Esophagus squamous epithelium (tissue), 5 donors: ENCODE measurements around the gene MAP1LC3B. TPM values are rescaled to one million over a fixed set of nuclear protein-coding genes. Genes with fewer than 3 reads are reported as not detected.

Experiments used
- DNase-seq: peaks from one replicate; lab custom pipeline; 2025; lab: John Stamatoyannopoulos, UW
- H3K27ac ChIP-seq, 4 donors: fragments of 200-600 bp; sonication (generic); one replicate each; pipeline ENCODE4 v1.5.1; 2016 to 2019; ENCODE audit warnings: mild to moderate bottlenecking in 1 of 4
- H3K27me3 ChIP-seq, 4 donors: fragments of 200-600 bp; sonication (generic); 1 replicate in 3 of 4; 2 replicates in 1 of 4; pipeline versions ENCODE4 v1.5.1 to v1.6.0; 2017 to 2021; ENCODE audit warnings: antibody characterized with exemption in 1 of 4
- H3K36me3 ChIP-seq, 3 donors: fragments of 200-600 bp; sonication (generic); one replicate each; pipeline ENCODE4 v1.5.1; 2016 to 2019
- H3K4me1 ChIP-seq, 3 donors: fragments of 200-600 bp; sonication (generic); one replicate each; pipeline ENCODE4 v1.5.1; 2017 to 2019
- H3K4me3 ChIP-seq, 4 donors: fragments of 200-600 bp; sonication (generic); 1 replicate in 3 of 4; 2 replicates in 1 of 4; pipeline ENCODE4 v1.5.1; 2016 to 2019; ENCODE audit warnings: mild to moderate bottlenecking in 2 of 4, moderate library complexity in 1 of 4
- H3K9me3 ChIP-seq, 3 donors: fragments of 200-600 bp; sonication (generic); one replicate each; pipeline ENCODE4 v1.5.1; 2016 to 2019
- CTCF ChIP-seq, 6 experiments: fragments of 450-650 bp in 4 of 6; fragments of 200-600 bp in 2 of 6; sonication (generic) in 2 of 6; IDR thresholded peaks; one replicate each; pipeline ENCODE4 v1.5.1; 2016 to 2019; ENCODE audit warnings: antibody characterized with exemption in 6 of 6, mild to moderate bottlenecking in 4 of 6, moderate library complexity in 4 of 6
- POLR2A ChIP-seq, 4 donors: fragments of 450-650 bp; IDR thresholded peaks; one replicate each; pipeline ENCODE4 v1.6.1; 2017; ENCODE audit warnings: antibody characterized with exemption in 4 of 4, mild to moderate bottlenecking in 4 of 4, moderate library complexity in 3 of 4
- WGBS, 2 donors: methylation state at CpG; one replicate each; pipeline ENCODE4 v1.1.5; 2018; 5-methylcytosine and 5-hydroxymethylcytosine counted together
- intact Hi-C: fragments of 100-400 bp; cut with DNase I; formaldehyde crosslinking; loops from one replicate; pipeline ENCODE4 v1.15.0; 2022
- total RNA-seq, 4 donors: library from RNA; depleted of rRNA; stranded (reverse); fragments of >200 nt; gene quantifications; one replicate each; pipeline ENCODE4 v1.1.0, GENCODE V29; 2016
- donor health status: DM: yes; HTN: yes; CAD: no.

Gene MAP1LC3B
- total RNA-seq, 4 donors from 2014 or later = 14.2 to 38.0 (median 24.4) TPM

GRCh38 chr16:87352818-87353217, 39.3 kb upstream of the MAP1LC3B start:
- WGBS, 2 donors = 89% methylated on average over 13 to 14 of the region's 15 CpGs
- DNase-seq = no peak
- Histone ChIP-seq H3K9me3 (no peaks in the 10 kb centered on the region), H3K4me3 (no peak overlapping the region), H3K27ac (no peak overlapping the region), H3K36me3 (peaks cover 0 to 72% (median 0%) of the 10 kb centered on the region in 3 donors), H3K27me3 (no peaks in the 10 kb centered on the region), H3K4me1 (peaks cover 0 to 21% (median 0%) of the 10 kb centered on the region in 3 donors)
- TF ChIP-seq POLR2A (IDR thresholded peaks at IDR 0.05) (no peak), CTCF (IDR thresholded peaks at IDR 0.05) (no peak)
- intact Hi-C loops = no loop called here

GRCh38 chr16:87353613-87354012, 38.5 kb upstream of the MAP1LC3B start:
- Histone ChIP-seq H3K27me3 (no peaks in the 10 kb centered on the region), H3K36me3 (peaks cover 3 to 72% (median 6%) of the 10 kb centered on the region in 3 donors), H3K9me3 (no peaks in the 10 kb centered on the region), H3K4me3 (no peak overlapping the region), H3K27ac (no peak overlapping the region), H3K4me1 (peaks cover 0 to 21% (median 0%) of the 10 kb centered on the region in 3 donors)
- DNase-seq = no peak
- TF ChIP-seq CTCF (IDR thresholded peaks at IDR 0.05) = no peak
- no peak for TF ChIP-seq POLR2A (IDR thresholded peaks at IDR 0.05)
- intact Hi-C loops = no loop called here
- 95 to 99% methylated on average over 8 to 15 of the region's 17 CpGs for WGBS, 2 donors

- Histone ChIP-seq H3K4me1 (peaks cover 0 to 5% (median 0%) of the 10 kb centered on the region in 3 donors), H3K4me3 (no peak overlapping the region), H3K27me3 (no peaks in the 10 kb centered on the region), H3K9me3 (no peaks in the 10 kb centered on the region), H3K27ac (no peak overlapping the region), H3K36me3 (peaks cover 14 to 89% (median 26%) of the 10 kb centered on the region in 3 donors)
- TF ChIP-seq CTCF (IDR thresholded peaks at IDR 0.05) (no peak), POLR2A (IDR thresholded peaks at IDR 0.05) (no peak)
- 96 to 100% methylated on average over 5 of the region's 8 CpGs for WGBS, 2 donors
- DNase-seq = no peak
- intact Hi-C loops = no loop called here
Observed at GRCh38 chr16:87356491-87356853, 35.7 kb upstream of the MAP1LC3B start.

- Histone ChIP-seq H3K36me3 (peaks cover 14 to 94% (median 29%) of the 10 kb centered on the region in 3 donors), H3K27me3 (no peaks in the 10 kb centered on the region), H3K9me3 (no peaks in the 10 kb centered on the region), H3K4me3 (no peak overlapping the region), H3K27ac (no peak overlapping the region), H3K4me1 (peaks cover 0 to 7% (median 2%) of the 10 kb centered on the region in 3 donors)
- TF ChIP-seq POLR2A (IDR thresholded peaks at IDR 0.05) (no peak), CTCF (IDR thresholded peaks at IDR 0.05) (no peak)
- intact Hi-C loops = no loop called here
- no peak for DNase-seq
- 88 to 95% methylated on average over 8 to 11 of the region's 17 CpGs for WGBS, 2 donors
Observed at GRCh38 chr16:87358250-87358649, 33.9 kb upstream of the MAP1LC3B start.

- no peaks in the 10 kb centered on the region for H3K27me3 ChIP-seq
- TF ChIP-seq CTCF (IDR thresholded peaks at IDR 0.05) (no peak), POLR2A (IDR thresholded peaks at IDR 0.05) (no peak)
- H3K4me3 ChIP-seq = no peak overlapping the region
- H3K27ac ChIP-seq = no peak overlapping the region
- intact Hi-C loops = no loop called here
- H3K9me3 ChIP-seq = no peaks in the 10 kb centered on the region
- H3K4me1 ChIP-seq = peaks cover 0 to 10% (median 6%) of the 10 kb centered on the region in 3 donors
- H3K36me3 ChIP-seq = peaks cover 14 to 89% (median 29%) of the 10 kb centered on the region in 3 donors
- 86 to 93% methylated on average over 9 of the region's 9 CpGs for WGBS, 2 donors
- no peak for DNase-seq
Observed at GRCh38 chr16:87358696-87359095, 33.4 kb upstream of the MAP1LC3B start.
